Measurements from ENCODE around the gene MED10. TPM values are rescaled to one million over a fixed set of nuclear protein-coding genes. Genes with fewer than 3 reads are reported as not detected.

MED10 gene
- total RNA-seq, 4 donors from 2014 or later: 14.6 to 29.7 (median 25.7) TPM

GRCh38 chr5:6377582-6377904, 804 bp downstream of the MED10 start:
- 34 to 39% methylated on average over 6 of the region's 6 CpGs for WGBS, 2 donors
- no peaks in the 10 kb centered on the region for H3K9me3 ChIP-seq
- H3K27me3 ChIP-seq: no peaks in the 10 kb centered on the region
- intact Hi-C loops (cut with DNase I): no loop called here
- TF ChIP-seq CTCF (IDR thresholded peaks at IDR 0.05) (no peak), POLR2A (IDR thresholded peaks at IDR 0.05) (no peak)
- peak overlapping the region in 2 of 3 donors; percentile 36 to 73 for H3K27ac ChIP-seq
- H3K36me3 ChIP-seq: peaks cover 33 to 39% of the 10 kb centered on the region in 2 donors
- H3K4me3 ChIP-seq (replicated peaks in 1 of 3): peak overlapping the region; percentile 92 to 99 (median 95)
- peaks cover 14 to 15% of the 10 kb centered on the region in 2 donors for H3K4me1 ChIP-seq
- no peak for DNase-seq

- Histone ChIP-seq H3K4me1 (peaks cover 14 to 15% of the 10 kb centered on the region in 2 donors), H3K9me3 (no peaks in the 10 kb centered on the region), H3K27ac (no peak overlapping the region), H3K27me3 (no peaks in the 10 kb centered on the region), H3K36me3 (peaks cover 38 to 44% of the 10 kb centered on the region in 2 donors), H3K4me3 (replicated peaks in 1 of 3) (peak overlapping the region in 1 of 3 donors; percentile 95)
- no peak for TF ChIP-seq POLR2A (IDR thresholded peaks at IDR 0.05)
- intact Hi-C loops (cut with DNase I): no loop called here
- 90 to 93% methylated on average over 11 of the region's 11 CpGs for WGBS, 2 donors
- no peak for DNase-seq
Observed at GRCh38 chr5:6376974-6377520, 1.3 kb downstream of the MED10 start.

DNA sequence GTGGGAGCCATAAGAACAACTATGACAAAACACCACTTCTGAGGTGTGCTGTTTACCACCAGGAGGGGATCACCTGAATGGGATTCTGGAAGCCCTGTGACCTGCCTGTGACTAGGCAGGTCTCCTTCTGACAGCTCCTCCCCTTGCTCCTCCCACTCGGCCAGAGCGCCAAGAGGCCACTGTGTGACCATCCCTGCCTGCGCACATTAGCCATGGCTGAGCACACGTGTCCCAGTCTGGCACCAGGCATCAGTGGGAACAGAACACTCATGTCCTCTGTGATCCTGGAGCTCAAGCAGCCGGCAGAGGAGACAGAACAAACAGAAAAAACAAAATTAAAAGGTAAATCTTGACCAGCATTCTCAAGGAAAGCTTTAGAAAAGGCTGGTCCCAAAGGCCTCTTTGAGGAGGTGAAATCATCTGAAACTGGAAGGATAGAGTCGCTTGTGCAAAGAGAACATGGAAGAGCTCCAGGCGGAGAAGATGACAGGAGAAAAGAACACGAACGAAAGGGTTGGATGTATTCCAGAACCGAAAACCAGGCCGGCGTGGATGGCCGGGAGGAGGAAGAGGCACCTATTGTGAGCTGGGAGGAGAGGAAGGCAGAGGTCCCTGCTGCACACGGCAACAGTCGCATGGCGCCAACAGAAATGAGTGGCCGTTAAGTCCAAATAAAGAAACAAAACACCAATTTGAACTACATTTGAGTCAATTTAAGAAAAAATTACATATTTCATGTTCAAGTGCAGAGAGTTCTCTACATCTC, 5.1 kb downstream of the MED10 start:
- TF ChIP-seq CTCF (IDR thresholded peaks at IDR 0.05): no peak
- TF ChIP-seq POLR2A (IDR thresholded peaks at IDR 0.05): no peak
- no peak for DNase-seq
- Histone ChIP-seq H3K4me3 (replicated peaks in 1 of 3) (no peak overlapping the region), H3K27me3 (no peaks in the 10 kb centered on the region), H3K9me3 (no peaks in the 10 kb centered on the region), H3K36me3 (peaks cover 65 to 79% of the 10 kb centered on the region in 2 donors), H3K4me1 (peaks cover 9 to 14% of the 10 kb centered on the region in 2 donors), H3K27ac (no peak overlapping the region)
- 90% methylated on average over 17 of the region's 17 CpGs for WGBS, 2 donors
- intact Hi-C loops (cut with DNase I): no loop called here

DNA sequence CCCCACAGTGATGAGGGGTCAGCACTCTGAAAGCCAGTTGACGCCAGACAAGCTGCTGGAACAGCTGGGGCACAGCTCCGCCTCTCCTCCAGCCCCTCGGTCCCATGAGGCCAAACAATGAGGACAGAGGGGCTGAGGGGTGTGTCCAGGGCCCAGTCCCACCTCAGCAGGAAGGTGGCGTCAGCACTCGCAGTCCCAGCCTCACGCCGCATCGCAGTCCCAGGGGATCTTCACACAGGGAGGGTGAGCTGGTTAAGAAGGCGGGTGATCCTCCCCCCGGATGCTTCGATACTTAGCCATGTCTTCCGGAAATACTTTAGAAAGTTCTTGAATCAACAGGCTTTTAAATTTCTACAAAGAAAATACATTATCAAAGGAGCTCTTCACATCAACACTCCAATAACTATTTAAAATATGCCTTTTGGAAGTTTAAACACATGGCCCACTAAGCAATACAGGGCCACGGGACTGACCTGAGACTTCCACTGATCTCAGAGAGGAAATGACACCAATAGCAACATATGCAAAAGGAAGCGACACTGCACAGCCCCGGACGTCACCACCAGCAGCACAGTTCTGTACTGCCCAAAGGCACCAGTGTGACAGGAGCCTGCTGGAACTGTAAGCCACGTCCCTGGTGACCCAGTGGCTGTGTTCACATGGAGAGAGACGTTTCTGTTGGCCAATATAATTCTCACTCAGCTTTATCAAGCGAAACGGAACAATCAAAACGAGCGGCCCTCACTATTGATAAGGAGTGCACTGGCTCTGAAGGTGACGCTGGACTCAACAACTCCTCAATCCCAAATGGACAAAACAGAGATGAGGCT, 5.9 kb downstream of the MED10 start:
- peaks cover 65 to 79% of the 10 kb centered on the region in 2 donors for H3K36me3 ChIP-seq
- H3K27ac ChIP-seq: no peak overlapping the region
- H3K4me1 ChIP-seq: peaks cover 7 to 10% of the 10 kb centered on the region in 2 donors
- 88 to 90% methylated on average over 23 of the region's 23 CpGs for WGBS, 2 donors
- intact Hi-C loops (cut with DNase I): no loop called here
- H3K4me3 ChIP-seq (replicated peaks in 1 of 3): no peak overlapping the region
- H3K27me3 ChIP-seq: no peaks in the 10 kb centered on the region
- TF ChIP-seq CTCF (IDR thresholded peaks at IDR 0.05): no peak
- no peak for TF ChIP-seq POLR2A (IDR thresholded peaks at IDR 0.05)
- no peaks in the 10 kb centered on the region for H3K9me3 ChIP-seq
- DNase-seq: no peak

DNA sequence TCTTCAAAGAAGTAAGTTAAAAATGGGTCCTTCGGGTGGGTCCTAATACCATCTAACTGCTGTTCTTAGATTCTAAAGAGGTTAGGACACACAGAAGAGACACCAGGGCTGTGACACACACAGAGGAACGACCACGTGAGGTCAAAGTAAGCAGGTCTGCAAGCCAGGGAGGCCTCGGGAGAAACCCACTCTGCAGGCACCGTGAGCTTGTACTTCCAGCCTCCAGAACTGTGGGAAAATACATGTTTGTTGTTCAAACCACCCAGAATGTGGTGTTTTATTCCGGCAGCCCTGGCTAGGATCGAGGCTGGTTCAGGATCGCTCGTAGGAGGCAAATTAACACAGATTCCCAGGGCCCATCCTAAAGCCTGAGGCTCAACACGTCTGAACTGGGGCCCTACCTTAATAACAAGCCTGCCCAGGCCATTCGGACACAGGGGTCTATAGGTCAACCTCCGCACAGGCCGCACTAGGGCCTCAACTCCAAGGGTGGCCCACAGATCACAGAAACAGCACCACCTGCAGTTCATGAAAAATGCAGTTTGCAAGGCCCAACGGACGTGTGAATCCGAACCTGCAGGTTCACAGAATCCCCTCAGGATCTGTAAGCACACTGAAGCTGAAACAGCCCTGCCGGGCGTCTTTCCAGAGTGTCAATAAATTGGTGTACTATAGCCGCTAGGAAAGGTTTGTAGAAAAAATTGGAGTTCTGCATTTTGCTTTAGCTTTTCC, 7.1 kb downstream of the MED10 start:
- intact Hi-C loops (cut with DNase I): no loop called here

More for the DNA sequence above, 7.1 kb downstream of the MED10 start:
- H3K4me1 ChIP-seq: no peaks in the 10 kb centered on the region
- no peak overlapping the region for H3K4me3 ChIP-seq (replicated peaks in 1 of 3)
- peaks cover 60 to 74% of the 10 kb centered on the region in 2 donors for H3K36me3 ChIP-seq
- DNase-seq: no peak
- no peak overlapping the region for H3K27ac ChIP-seq
- TF ChIP-seq CTCF (IDR thresholded peaks at IDR 0.05) (no peak), POLR2A (IDR thresholded peaks at IDR 0.05) (no peak)
- H3K9me3 ChIP-seq: no peaks in the 10 kb centered on the region
- H3K27me3 ChIP-seq: no peaks in the 10 kb centered on the region
- WGBS, 2 donors: 93 to 96% methylated on average over 16 to 19 of the region's 19 CpGs

All from thyroid gland (tissue), 4 donors.